Smooth muscle cell (in vitro differentiated cells): ENCODE data around the gene FAM193B. TPM values are rescaled to one million over a fixed set of nuclear protein-coding genes. Genes with fewer than 3 reads are reported as not detected.

ENCODE experiments used
- DNase-seq: peaks from one replicate; lab custom pipeline; 2025; ENCODE audit not compliant: unreplicated experiment; lab: John Stamatoyannopoulos, UW
- H2AFZ ChIP-seq: fragments of 200-600 bp; sonication (generic); 2 replicates; pipeline ENCODE4 v1.6.0; 2016; ENCODE audit warnings: antibody characterized with exemption, low read depth, mild to moderate bottlenecking
- H3F3A ChIP-seq: fragments of 200-600 bp; sonication (generic); 2 replicates; pipeline ENCODE4 v1.6.0; 2017; ENCODE audit warnings: antibody characterized with exemption, low read depth
- H3K27ac ChIP-seq: fragments of 200-600 bp; sonication (generic); 2 replicates; pipeline ENCODE4 v1.5.1; 2016; ENCODE audit warnings: low read depth, mild to moderate bottlenecking
- H3K27me3 ChIP-seq: fragments of 200-600 bp; sonication (generic); 2 replicates; pipeline ENCODE4 v1.6.1; 2016; ENCODE audit warnings: low read depth, mild to moderate bottlenecking
- H3K36me3 ChIP-seq: fragments of 200-600 bp; sonication (generic); 2 replicates; pipeline ENCODE4 v1.5.1; 2016; ENCODE audit warnings: low read depth
- H3K4me1 ChIP-seq: fragments of 200-600 bp; sonication (generic); 2 replicates; pipeline ENCODE4 v1.5.1; 2016; ENCODE audit warnings: low read depth
- H3K4me2 ChIP-seq: fragments of 200-600 bp; sonication (generic); 2 replicates; pipeline ENCODE4 v1.6.0; 2016; ENCODE audit warnings: mild to moderate bottlenecking
- H3K4me3 ChIP-seq: fragments of 200-600 bp; sonication (generic); 2 replicates; pipeline ENCODE4 v1.5.1; 2016; ENCODE audit warnings: mild to moderate bottlenecking
- H3K79me2 ChIP-seq: fragments of 200-600 bp; sonication (generic); 2 replicates; pipeline ENCODE4 v1.6.0; 2016; ENCODE audit warnings: low read depth, mild to moderate bottlenecking
- H3K9ac ChIP-seq: fragments of 200-600 bp; sonication (generic); 2 replicates; pipeline ENCODE4 v1.6.0; 2016; ENCODE audit warnings: low read depth
- H3K9me3 ChIP-seq: fragments of 200-600 bp; sonication (generic); replicated peaks from 2 replicates; pipeline ENCODE4 v1.5.1; 2016; ENCODE audit warnings: low read depth
- H4K20me1 ChIP-seq: fragments of 200-600 bp; sonication (generic); 2 replicates; pipeline ENCODE4 v1.6.0; 2016; ENCODE audit warnings: low read depth
- WGBS: methylation state at CpG from one replicate; pipeline ENCODE4 v1.1.7; 2016; ENCODE audit warnings: low lambda C conversion rate; 5-methylcytosine and 5-hydroxymethylcytosine counted together
- polyA plus RNA-seq: library from polyadenylated mRNA; unstranded; fragments of >200 nt; fragmentation: Nextera tagmentation; extraction: Ambion mirVana; gene quantifications from 2 replicates; pipeline ENCODE4 v1.2.1, GENCODE V29; 2016
- total RNA-seq: library from RNA; depleted of rRNA; stranded (reverse); fragments of >200 nt; gene quantifications from 2 replicates; pipeline ENCODE4 v1.2.3, GENCODE V29; 2014
- TF ChIP-seq, protein P1 (sequence below): fragments of 200-600 bp; sonication (generic); IDR thresholded peaks from 2 replicates; pipeline ENCODE4 v1.5.1; 2017; ENCODE audit warnings: borderline replicate concordance, mild to moderate bottlenecking, antibody characterized with exemption; ENCODE audit not compliant: insufficient read depth, poor library complexity, severe bottlenecking

Gene FAM193B
- total and polyA plus RNA-seq, 2 experiments from 2014 or later, result 28.3 to 42.8 TPM

DNA sequence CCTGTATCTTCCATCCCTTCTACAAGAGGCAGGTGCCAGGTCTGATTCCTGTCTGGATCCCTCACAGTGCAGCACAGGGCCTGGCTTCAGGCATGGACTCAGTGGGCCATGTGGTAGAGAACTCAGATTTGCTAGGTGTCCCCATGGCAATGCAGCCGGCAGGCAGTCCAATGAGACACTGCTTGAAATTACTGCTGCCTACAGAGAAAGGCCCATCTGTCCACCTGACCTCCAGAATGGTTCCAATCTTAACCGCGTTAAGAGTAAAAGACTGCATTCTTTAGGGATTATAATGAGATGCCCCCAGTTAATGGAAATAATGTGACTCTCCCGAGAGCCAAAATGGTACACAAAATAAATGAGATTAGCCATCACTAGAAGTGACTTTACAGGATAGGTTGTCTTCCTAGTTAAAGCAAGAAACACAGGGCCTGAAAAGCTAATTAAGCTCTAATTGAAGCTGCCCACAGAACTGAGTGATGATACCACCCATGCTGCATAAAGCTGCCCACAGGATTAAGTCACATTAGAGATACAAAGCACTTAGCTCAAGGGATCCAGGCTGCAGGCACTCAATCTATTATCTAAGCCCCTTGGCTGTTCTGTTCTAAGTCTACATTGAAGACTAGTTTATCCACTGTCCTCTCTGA, 11.4 kb downstream of the FAM193B start:
- TF ChIP-seq, protein P1, sequence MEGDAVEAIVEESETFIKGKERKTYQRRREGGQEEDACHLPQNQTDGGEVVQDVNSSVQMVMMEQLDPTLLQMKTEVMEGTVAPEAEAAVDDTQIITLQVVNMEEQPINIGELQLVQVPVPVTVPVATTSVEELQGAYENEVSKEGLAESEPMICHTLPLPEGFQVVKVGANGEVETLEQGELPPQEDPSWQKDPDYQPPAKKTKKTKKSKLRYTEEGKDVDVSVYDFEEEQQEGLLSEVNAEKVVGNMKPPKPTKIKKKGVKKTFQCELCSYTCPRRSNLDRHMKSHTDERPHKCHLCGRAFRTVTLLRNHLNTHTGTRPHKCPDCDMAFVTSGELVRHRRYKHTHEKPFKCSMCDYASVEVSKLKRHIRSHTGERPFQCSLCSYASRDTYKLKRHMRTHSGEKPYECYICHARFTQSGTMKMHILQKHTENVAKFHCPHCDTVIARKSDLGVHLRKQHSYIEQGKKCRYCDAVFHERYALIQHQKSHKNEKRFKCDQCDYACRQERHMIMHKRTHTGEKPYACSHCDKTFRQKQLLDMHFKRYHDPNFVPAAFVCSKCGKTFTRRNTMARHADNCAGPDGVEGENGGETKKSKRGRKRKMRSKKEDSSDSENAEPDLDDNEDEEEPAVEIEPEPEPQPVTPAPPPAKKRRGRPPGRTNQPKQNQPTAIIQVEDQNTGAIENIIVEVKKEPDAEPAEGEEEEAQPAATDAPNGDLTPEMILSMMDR, result no peak
- Histone ChIP-seq H3K79me2 (peaks cover 60% of the 10 kb centered on the region), H3K4me1 (peaks cover 31% of the 10 kb centered on the region), H4K20me1 (peaks cover 96% of the 10 kb centered on the region), H3F3A (peaks cover 22% of the 10 kb centered on the region), H3K36me3 (no peaks in the 10 kb centered on the region), H3K4me3 (no peak overlapping the region), H3K27ac (no peak overlapping the region), H3K4me2 (no peak overlapping the region), H3K27me3 (no peaks in the 10 kb centered on the region), H3K9me3 (no peaks in the 10 kb centered on the region), H3K9ac (no peak overlapping the region), H2AFZ (no peak overlapping the region)
- WGBS, result 64% methylated on average over 4 of the region's 4 CpGs
- DNase-seq, result no peak

DNA sequence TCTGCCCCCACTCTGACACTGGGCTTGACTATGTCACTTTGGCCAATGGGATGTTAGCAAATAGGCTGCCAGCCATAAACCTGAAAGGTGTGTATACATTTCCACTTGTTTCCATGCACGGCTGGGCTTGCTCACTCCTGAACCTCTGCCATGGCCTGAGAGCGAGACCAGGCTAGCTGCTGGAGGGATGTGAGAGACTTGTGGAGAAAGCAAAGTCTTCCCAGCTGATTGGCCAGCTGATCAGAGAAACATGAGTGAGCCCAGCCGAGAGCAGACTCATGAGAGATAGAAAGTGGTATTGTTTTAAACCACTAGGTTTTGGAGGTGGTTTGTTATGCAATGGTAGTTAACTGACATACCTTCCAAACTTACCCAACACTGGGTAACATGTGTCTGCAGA, 13.9 kb downstream of the FAM193B start:
- no peaks in the 10 kb centered on the region for H3K27me3 ChIP-seq
- H3K27ac ChIP-seq, result no peak overlapping the region
- H3K4me3 ChIP-seq, result no peak overlapping the region
- H3K79me2 ChIP-seq, result peaks cover 62% of the 10 kb centered on the region
- H3F3A ChIP-seq, result peaks cover 7% of the 10 kb centered on the region
- TF ChIP-seq, protein P1, result no peak
- H2AFZ ChIP-seq, result no peak overlapping the region
- no peak for DNase-seq
- peaks cover 91% of the 10 kb centered on the region for H4K20me1 ChIP-seq
- no peak overlapping the region for H3K9ac ChIP-seq
- no peak overlapping the region for H3K4me2 ChIP-seq
- H3K4me1 ChIP-seq, result peaks cover 29% of the 10 kb centered on the region
- WGBS, result 90% methylated on average over 3 of the region's 3 CpGs
- H3K36me3 ChIP-seq, result peaks cover 4% of the 10 kb centered on the region
- no peaks in the 10 kb centered on the region for H3K9me3 ChIP-seq

DNA sequence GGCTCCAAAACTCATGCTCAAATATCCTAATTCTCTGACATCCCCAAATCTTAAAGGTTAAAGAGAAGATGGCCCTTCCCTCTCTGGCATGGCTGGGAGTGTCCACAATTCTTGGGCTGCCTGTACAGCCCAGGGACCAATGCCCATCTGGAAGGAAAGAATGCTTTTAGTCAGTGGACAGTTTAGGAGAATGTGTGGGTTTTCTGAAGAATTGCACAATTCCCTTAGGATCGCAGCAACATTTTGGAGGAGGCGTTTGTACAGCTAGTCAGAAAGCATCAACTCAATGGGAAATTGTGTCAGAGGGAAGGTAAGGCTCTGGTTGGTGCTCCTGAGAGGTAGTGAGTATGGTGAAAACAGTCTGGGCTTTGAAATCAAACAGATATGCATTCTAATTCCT, 15.0 kb downstream of the FAM193B start:
- H3K9me3 ChIP-seq, result no peaks in the 10 kb centered on the region
- H3K27ac ChIP-seq, result peak overlapping the region; percentile 92
- peaks cover 90% of the 10 kb centered on the region for H4K20me1 ChIP-seq
- H3K79me2 ChIP-seq, result peaks cover 62% of the 10 kb centered on the region
- TF ChIP-seq, protein P1, result no peak
- peaks cover 26% of the 10 kb centered on the region for H3K4me1 ChIP-seq
- peaks cover 8% of the 10 kb centered on the region for H3K36me3 ChIP-seq
- no peaks in the 10 kb centered on the region for H3K27me3 ChIP-seq
- no peak for DNase-seq
- no peak overlapping the region for H3K4me3 ChIP-seq
- 14% methylated on average over 2 of the region's 2 CpGs for WGBS
- H2AFZ ChIP-seq, result no peak overlapping the region
- peak overlapping the region; percentile 37 for H3K4me2 ChIP-seq
- peaks cover 7% of the 10 kb centered on the region for H3F3A ChIP-seq
- H3K9ac ChIP-seq, result no peak overlapping the region

DNA sequence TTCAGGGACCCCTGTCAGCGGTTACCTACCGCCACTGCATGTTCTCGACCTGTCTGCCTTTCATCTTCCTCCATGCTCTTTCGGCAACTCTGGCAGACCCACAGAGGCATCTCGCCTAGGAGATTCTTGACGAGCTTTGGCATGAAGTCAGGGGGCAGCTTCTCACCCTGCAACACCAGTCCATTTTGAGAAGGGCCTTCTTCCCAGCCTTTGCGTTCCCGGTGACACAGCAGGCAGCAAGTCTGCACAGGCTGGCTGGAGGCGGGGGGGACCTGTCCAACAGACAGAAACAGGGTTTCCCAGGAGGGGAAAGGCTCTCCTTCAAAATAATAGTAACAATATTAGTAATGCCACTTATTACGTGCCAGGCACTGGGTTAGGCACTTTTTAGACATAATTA, 15.5 kb downstream of the FAM193B start:
- Histone ChIP-seq H3K9ac (peak overlapping the region; percentile 72), H2AFZ (no peak overlapping the region), H3K4me2 (no peak overlapping the region), H4K20me1 (peaks cover 87% of the 10 kb centered on the region), H3K36me3 (peaks cover 8% of the 10 kb centered on the region), H3K4me1 (peaks cover 21% of the 10 kb centered on the region), H3K9me3 (no peaks in the 10 kb centered on the region), H3K27ac (peak overlapping the region; percentile 92), H3K4me3 (no peak overlapping the region), H3K27me3 (no peaks in the 10 kb centered on the region), H3K79me2 (peaks cover 57% of the 10 kb centered on the region), H3F3A (peaks cover 7% of the 10 kb centered on the region)
- 95% methylated on average over 10 of the region's 10 CpGs for WGBS
- no peak for DNase-seq
- TF ChIP-seq, protein P1, result no peak
